GM19099 (cell line): ENCODE results near the gene CLDN22.

ENCODE experiments used
- POLR2A ChIP-seq: IDR thresholded peaks from 3 replicates; pipeline ENCODE4 v1.6.1; 2011; ENCODE audit warnings: low read depth; ENCODE audit not compliant: insufficient read length; ENCODE audit errors: extremely low read depth

The CLDN22 gene

DNA sequence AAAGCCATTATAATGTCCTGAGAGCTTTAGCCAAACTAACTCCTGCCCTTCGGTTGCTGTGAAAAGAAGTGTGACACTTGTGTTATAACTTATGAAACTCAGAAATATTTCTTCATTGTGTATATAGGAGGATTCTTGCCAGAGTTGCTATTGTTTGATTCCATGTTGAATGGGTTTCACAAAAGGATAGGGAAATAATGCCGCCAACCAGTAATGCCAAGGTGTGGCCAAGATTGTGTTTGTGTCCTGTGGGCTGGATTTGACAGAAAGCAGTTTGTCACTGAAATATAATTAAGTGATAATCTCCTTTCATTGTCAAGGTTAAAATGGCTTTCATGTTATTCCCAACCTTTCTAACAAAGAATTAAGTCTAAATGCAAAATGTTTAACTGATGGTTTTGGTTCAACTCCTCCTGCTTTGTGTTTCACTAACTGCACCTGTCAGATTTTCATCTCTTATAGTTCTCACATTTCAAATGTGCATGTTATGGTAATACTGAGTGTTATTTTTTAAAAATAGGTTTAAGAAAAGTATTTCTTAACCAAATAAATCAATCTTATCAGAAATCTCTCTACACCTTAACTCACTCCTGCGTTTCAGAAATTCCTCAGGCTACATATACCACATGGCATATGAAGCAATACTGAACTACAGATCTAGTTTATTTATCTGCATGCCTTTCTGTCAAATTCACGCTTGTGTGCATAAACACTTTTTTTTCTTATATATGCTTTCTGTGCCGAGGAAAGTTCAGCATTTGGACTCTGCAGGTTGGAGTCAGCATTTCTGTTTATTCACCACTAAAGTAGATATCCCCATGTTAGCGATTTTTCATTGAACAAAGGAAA, at the start of gene CLDN22:
CLDN22 (minus strand) TSS at position 66 of the 849 bp plus-strand sequence; CDS start at position 8, 58 bp downstream.
- TF ChIP-seq POLR2A, result no peak

DNA sequence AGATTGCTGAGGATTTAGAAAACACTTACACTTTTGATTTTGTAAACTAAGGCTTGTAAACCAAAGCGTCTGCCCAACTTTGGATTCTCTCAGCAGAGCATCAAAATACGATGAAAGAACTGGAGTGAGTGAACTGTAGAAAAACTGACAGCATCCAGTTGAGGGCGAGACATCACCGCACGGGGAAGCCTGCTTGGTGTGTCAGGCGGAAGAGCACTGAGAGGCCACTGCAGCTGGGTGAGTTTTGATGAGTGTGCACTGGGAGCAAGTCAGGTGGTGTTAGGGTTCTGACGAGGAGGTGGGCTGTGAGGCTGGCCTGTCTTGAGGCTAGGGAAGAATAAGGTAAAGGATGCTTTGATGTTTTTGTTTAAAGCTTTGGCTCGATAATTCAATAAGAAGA, 49.0 kb upstream of the CLDN22 start:
- no peak for TF ChIP-seq POLR2A

DNA sequence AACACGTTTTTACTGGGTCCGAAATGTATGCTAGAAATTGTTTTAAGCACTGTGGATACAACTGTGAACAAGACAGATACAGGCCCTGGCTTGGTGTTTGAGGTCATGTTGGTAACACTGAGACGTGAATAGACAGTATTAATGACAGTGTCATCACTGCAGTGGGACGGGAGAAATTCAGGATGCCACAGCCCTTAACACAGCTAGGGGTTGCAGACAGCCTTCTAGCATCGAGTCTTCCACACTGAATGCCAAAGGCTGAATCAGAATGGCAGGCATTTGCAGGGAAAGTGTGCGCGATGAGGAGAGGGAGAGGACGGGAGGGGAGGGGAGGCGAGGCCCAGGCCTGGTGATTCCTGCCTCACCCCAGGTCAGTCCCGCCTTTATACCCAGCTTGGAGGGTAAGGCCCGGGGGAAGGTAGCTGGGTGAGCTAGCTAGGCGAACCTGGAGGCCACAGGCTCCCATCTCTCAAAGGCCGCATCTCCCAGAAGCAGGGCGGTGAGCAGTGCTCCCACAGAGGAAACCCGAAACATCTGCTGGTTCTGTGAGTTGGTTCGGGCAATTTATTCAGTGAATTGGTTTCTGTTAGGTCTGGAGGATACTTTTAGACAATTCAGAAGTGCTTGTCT, 46.2 kb upstream of the CLDN22 start:
- TF ChIP-seq POLR2A, result no peak

DNA sequence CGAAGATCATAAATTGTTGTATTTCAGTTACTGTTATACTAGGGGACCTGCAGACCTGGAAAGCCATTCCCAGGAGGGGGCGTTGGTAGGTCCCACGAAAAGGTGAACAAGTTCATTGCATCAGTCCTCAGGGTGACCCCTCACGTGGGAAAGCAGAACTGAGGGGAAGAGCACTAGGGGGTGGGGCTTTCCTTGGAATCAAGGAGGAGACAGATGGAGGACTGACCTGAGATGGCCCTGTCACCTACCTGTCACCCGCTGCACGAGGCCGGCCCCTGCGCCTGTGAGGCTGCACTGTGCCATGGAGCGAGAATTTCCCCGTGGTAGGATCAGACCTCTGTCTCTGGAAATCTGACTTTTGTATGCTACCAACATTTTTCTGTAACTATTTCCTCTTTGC, 43.9 kb upstream of the CLDN22 start:
- TF ChIP-seq POLR2A, result no peak

DNA sequence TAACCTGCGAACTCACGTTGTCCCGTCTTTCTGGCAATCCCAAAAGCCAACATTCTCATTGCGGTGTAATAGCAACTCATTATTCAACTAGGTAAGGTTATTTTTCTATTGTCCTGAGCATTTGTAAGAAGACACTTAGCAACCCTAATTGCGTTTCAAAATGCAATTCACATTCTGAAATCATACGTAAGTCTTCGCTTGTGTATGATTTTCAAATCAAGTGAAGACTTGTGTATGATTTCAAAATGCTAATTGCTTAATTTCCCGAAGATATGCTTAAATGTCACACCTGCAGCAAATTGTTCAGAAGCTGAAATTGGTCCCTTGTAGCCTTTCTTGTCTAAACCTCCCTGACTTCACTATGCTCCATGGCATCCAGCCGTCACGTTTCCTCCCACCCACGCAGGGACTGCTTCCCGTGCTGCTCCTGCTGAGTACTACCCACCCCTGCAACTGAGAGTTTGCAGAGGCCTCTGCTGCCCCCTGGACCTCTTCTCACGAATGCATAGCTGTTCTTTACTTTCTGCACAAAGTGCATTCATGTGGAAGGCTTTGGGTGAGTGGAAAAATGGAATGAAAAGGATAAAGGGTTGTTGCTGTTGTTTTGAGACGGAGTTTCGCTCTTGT, 43.0 kb upstream of the CLDN22 start:
- TF ChIP-seq POLR2A, result no peak

DNA sequence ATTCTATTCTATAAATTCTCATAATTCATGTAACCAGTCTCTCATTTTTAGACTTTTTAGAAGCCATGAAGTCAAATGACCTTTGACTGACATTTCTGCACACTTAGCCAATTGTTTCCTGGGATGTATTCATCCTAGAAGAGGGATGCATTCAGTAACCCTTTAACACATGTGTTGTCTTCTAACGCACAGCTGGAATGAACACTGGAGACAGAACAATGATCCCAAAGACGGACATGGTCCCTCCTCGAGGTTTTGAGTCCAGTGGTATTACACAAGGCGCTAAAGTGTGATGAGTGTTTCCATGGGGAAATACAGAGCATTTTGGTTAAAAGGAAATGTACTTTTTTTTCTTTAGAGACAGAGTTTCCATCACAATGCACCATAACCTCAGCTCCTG, 42.0 kb upstream of the CLDN22 start:
- no peak for TF ChIP-seq POLR2A

DNA sequence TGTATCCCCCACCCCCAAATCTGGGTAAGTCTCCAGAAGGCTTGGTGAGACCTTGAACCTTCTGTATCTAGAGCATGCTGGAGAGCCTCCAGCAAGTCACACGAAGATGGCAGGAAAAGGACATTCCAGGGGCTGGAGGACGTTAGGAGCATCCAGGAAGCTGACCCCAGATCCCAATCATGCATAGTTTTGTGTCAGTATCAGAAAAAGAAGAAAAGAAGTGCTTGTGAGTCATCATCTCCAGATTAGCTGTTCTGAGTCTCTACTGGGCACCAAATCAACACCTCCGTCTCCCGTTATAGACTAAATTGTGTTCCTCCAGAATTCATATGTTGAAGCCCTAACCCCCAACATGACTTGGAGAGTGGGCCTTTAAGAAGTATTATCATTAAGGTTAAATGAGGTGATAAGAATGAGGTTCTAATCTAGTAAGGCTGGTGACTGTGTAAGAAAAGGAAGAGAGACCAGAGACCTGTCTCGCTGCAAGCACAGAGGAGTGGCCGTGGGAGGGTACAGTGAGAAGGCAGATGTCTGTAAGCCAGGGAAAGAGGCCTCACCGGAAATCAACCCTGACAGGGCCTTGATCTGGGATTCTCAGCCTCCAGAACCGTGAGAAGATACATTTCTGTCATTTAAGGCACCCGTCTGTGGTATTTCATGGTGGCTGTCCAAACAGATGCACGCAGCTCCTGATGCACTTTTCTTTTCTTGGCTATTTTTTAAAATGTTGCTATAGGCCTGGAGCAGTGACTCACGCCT, 40.3 kb upstream of the CLDN22 start:
- no peak for TF ChIP-seq POLR2A

DNA sequence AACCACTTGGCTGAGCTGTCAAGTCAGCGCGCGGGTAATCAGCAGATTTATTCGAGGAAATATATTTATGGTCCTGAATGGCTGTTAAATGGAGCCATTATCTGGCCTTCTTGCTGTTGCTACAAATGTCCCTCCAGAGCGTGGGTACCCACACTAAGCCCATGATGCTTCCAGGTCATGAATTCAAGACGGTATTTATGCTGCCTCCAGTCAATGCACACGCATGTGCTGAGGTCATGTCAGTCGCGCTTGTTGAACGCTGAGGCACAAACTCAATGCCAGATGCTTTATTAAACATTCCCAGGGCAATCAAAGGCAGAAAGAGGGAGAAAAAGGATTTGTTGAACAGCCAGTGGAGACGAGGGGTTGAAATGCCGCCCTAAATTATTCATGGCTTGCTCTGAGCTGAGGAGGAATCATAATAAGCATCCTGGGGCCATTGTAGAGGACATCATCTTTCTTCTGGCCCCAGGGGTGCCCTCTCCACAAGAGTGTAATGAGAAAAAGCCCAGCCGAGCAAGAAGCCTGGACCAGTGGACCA, 38.2 kb upstream of the CLDN22 start:
- TF ChIP-seq POLR2A, result no peak

DNA sequence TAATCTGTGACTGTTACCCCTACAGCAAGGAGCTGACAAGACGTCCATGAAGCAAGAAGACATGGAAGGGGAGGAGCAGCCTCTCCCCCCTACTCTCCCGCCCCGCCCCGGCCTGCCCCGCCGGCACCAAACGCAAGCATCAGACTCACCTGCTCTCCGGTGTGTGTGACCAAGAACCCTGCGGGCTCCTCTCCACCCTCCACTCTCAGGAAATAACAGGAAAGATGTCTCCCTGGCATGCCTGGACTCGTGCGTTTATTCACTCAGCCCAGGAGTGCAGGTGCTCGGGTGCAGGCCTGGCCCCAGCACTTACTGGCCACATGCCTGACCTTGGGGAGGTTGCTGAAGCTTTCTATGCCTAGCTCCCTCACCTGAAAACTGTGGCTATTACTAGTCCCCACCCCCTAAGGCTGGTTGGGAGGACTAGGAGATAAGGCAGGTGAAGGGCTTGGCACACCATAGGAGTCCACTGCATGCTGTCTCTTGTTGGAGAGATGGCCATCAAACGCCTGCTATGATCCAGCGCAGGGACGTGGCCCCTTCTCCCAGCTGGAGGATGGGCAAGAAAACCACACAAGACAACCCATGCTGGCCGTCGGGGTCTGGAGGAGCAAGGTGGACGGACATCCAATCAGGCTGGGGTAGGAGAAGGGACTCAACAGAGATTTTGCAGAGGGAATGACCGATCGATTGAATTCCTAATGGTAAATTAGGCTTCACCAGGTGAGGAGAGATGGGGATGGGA, 37.0 kb upstream of the CLDN22 start:
- TF ChIP-seq POLR2A, result no peak

DNA sequence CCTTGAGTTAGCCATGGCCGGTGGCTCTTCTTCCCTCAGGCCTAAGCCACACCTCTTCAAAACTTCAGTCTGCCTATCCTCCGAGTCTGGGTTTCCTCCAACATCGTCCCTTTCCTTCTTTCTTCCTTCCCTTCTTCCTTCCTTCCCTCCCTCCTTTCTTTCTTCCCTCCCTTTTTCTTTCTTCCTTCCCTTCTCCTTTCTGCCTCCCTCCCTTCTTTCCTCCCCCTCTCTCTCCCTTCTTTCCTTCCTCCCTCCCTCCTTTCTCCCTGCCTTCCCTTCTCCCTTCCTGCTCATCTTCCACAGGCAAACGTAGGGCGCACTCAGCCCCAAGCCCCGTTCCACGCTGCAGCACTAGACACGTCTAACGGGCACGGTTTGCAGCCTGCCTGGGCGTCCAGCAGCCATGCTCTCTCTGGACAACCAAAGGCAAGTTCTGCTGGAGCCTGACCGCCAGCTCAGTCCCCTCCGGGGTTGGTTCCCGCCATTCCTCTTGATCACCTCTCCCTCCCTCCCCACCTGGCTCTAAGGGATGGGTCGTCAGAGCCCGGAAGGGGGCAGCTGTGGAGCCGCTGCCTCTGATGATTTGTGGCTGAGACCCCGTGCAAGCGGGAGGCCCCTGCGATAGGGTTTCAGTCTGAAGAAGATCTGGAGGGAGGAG, 36.2 kb upstream of the CLDN22 start:
- TF ChIP-seq POLR2A, result no peak

DNA sequence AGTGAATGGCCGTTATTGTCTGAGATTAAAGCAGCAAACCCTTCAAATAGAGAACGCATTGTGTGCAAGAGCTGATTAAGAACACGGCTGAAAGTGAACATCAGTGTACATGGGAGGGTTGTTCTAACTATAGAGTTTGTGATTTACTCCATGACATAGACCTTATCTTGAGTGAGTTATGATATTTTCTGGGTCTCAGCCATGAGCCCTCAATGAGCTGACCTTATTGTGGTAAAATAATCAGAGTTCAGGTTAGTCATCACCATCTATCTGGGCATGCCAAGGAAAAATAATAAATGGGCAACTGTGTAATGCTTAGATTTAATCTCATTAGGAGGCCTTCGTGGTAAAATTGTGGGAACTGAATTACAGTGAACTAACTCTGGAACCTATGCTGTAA, 35.3 kb upstream of the CLDN22 start:
- TF ChIP-seq POLR2A, result no peak

DNA sequence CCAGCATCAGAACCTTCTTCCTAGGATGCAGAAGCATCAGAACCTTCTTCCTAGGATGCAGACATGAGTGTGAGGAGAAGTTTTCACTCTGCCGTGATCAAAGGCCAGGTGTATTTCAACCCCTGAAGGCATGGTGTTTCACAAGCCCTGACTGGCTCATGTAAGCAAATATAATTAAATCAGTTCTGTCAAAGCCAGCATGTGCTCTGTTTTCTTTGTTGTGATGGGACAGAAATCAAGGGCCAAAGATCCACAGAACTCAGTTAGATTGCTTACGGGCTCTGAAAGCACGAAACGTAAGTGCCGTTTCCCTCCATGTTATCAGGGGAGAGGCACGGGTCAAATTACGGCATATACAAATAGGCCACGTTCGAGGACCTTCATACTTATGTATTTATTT, 34.1 kb upstream of the CLDN22 start:
- no peak for TF ChIP-seq POLR2A

DNA sequence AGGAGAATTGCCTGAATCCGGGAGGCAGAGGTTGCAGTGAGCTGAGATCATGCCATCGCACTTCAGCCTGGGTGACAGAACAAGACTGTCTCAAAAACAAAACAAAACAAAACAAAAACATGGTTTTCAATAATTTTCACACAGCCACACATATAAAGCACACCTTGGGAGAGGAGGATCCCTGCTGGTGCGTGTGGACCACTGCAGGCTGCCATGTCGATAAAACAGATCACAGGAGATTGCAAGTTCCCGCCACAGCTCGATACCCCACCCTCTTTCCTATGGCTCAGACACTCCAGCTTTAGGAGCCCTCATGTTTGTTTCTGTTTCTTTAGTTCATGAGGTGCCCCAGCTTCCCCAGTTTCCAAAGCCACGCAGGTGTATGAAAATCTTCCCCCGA, 33.5 kb upstream of the CLDN22 start:
- TF ChIP-seq POLR2A, result no peak

DNA sequence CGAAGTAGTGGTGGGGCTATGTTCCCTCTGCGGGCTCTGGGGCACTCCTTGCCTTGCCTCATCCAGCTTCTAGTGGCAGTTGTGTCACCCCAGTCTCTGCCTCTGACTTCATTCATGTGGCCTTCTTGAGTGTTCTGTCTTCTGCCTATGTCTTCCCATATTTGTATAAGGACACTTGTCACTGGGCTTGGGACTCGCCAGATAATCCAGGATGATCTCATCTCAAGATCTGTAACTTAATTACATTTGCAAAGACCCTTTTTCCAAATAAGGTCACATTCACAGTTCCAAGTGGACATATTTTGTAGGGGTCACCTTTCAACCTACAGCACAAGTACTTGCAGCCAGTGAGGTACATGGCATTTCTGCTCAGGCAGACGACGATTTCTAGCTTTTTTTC, 32.5 kb upstream of the CLDN22 start:
- TF ChIP-seq POLR2A, result no peak
